GM19455 (cell line): ENCODE results near the gene ZC3H12C.

Source experiments
- ATAC-seq: cut with Tn5 transposase; IDR thresholded peaks from one replicate; pipeline ENCODE4 v1.9.1; 2021; ENCODE audit not compliant: unreplicated experiment

ZC3H12C gene

GRCh38 chr11:110096496-110096895 is 3.3 kb downstream of the ZC3H12C start:
- no peak for ATAC-seq

GRCh38 chr11:110097459-110098012 is 4.3 kb downstream of the ZC3H12C start:
- no peak for ATAC-seq

DNA sequence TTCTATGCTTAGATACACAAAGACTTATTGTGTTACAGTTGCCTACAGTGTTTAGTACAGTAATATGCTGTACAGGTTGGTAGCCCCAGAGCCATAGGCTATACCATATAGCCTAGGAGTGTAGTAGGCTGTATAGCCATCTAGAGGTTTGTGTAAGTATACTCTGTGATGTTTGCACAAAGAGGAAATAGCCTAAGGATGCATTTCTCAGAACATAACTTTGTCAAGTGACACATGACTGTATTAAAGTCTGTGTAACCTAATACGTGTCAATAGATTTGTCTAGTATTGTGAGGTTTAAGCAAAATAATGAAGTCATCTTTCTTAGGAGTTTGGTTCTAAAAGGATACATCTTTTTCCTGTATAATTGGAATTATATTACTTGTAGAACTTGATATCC is 5.5 kb downstream of the ZC3H12C start:
- ATAC-seq, result peak; percentile 56

DNA sequence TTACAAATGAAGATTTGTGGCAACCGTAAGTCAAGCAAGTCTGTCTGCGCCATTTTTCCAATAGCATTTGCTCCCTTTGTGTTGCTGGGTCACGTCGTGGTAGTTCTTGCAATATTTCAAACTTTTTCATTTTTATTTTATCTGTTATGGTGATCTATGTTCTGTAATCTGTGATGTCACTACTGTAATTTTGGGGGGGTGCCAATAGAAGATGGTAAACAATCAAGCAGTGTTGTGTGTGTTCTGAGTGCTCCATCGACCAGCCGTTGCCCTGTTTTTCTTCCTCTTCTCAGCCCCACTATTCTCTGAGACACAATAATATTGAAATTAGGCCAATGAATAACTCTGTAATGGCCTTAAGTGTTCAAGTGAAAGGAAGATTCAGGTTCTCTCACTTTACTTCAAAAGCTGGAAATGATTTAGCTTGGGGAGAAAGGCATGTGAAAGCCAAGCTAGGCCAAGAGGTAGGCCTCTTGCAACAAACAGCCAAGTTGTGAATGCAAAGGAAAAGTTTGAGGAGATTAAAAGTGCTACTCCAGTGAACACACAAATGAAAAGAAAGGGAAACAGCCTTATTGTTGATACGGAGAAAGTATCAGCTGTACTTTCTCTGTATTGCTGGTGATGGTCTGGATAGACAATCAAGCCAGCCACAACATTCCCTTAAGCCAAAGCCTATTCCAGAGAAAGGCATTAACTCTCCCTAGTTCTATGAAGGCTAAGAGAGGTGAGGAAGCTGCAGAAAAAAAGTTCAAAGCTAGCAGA is 7.5 kb downstream of the ZC3H12C start:
- ATAC-seq, result no peak

- no peak for ATAC-seq
Observed at GRCh38 chr11:110106713-110107274, 13.6 kb downstream of the ZC3H12C start.

- no peak for ATAC-seq
Observed at GRCh38 chr11:110110854-110111253, 17.7 kb downstream of the ZC3H12C start.

DNA sequence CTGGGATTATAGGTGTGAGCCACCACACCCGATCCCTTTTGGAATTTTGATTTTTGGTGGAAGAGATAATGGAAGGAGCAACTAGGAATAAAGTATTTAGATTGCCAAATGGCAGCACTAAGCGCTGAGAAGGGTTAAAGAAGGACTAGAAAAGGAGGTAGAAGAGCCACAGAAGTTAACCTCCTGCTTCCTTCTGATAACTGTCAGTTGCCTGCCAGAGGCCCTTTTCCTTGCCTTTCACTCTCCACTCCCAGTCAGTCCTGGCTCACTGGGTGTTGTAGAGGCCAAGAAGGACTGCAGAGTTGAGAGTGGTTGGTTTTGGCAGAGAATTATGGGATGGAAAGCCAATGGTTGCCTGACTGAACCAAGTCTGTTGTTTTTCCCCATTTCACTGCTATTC is 19.3 kb downstream of the ZC3H12C start:
- no peak for ATAC-seq

GRCh38 chr11:110113505-110113904 is 20.3 kb downstream of the ZC3H12C start:
- no peak for ATAC-seq

GRCh38 chr11:110113973-110114372 is 20.8 kb downstream of the ZC3H12C start:
- no peak for ATAC-seq

DNA sequence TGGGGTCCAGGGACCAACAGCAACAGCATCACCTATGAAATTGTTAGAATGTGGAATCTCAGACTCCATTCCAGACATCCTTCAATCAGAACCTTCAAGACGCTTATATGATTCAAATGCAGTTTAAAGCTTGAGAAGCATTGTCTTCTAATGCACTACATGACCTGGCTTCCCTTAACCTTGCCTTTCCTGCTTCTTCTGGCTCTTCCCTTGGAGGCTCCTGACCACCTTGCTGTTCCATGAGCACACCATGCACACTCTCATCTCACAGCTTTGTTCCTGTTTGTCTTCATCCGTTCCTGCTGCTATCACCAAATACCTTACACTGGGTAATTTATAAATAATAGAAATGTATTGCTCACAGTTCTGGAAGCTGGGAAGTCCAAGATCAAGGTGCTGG is 26.1 kb downstream of the ZC3H12C start:
- no peak for ATAC-seq

GRCh38 chr11:110121204-110121603 is 28.0 kb downstream of the ZC3H12C start:
- ATAC-seq, result no peak

DNA sequence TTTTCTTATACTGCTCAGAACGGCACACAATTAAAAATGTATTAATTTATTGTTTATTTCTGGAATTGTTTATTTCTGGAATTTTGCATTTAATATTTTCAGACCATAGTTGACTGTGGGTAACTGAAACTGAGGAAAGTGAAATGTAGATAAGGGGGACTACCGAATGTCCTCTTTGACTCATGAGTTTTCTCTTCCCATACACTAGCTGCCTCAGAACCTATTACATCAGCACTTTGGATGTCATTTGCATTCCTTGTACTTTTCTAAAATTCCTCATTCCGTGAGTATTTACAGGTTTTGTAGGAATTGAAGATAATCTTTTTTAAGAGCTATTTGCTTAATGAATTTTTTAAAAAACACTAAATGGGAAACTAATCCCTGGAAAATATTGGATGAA is 29.8 kb downstream of the ZC3H12C start:
- no peak for ATAC-seq

DNA sequence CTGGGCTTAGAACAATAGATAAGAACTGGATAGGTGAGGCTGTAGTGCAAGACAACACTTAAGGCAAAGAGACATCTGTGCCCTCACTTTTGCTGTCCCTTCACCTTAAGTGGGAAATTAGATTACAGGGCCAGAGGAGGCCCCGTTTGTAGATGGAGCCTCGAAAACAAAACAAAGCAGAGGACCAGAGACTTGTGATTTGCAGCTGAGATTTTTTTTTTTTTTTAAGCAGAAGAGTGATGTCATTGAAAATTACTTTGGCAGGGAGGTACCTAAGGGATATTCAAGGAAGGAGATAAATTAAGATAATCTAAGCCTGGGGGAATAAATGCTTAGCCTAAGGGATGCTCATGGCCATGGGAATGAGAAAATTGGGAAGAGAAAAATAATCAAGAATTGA is 31.4 kb downstream of the ZC3H12C start:
- ATAC-seq, result no peak

GRCh38 chr11:110125632-110126031 is 32.4 kb downstream of the ZC3H12C start:
- ATAC-seq, result no peak

- no peak for ATAC-seq
Observed at GRCh38 chr11:110126936-110127335, 33.7 kb downstream of the ZC3H12C start.

DNA sequence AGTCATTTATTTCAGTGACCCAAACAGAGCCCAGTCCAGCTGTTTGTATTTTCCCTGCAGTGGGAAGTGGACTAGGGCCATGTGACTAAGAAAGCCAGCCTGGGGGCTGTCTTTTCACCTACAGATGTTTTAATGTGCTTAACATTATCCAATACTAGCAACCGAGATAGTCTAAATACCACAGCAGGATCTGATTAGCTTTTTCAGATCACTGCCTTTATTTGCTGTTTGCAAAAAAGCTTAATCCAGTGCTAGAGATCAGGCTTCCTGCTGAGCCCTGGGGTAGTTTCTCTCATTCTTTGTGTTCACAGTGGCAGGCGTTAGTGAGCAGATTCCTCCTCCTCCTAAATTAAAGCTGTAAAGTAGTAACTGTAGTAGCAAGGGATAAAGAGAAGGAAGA is 35.0 kb downstream of the ZC3H12C start:
- ATAC-seq, result no peak

GRCh38 chr11:110130642-110131238 is 37.5 kb downstream of the ZC3H12C start:
- no peak for ATAC-seq

DNA sequence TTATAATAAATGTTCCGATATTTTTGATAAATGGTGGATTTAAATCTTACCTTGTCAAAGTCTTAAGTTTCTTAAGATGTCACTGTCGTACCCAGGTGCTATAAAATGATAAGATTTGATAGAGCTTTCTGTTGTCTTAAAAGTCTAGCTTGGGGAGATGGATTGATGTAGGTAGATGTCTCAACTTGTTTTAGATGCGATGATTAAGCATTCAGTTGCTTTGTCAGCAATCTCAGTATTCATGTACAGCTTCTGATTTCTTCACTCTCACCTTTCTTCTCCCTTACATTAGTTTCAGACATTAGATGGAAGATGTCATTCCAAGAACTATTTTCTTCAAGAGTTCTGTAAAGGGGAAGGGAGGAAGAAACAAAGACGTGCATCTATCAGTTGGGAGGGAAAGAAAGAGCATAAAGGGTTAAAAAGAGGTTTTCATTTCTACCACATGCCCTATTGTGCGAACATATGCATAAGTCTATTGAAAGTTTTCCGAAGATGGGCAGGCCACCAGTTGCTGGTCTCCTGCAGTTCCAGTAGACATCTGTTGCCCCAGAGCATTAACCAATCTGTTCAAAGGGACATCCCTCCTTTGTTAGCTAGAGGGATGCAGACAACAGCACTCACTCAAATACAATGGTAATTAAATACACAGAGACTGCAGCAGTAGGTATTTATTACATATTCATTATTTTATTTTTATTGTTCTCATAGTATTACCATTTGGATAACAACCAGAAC is 38.4 kb downstream of the ZC3H12C start:
- no peak for ATAC-seq

- ATAC-seq, result no peak
Observed at GRCh38 chr11:110133160-110133559, 40.0 kb downstream of the ZC3H12C start.

- no peak for ATAC-seq
Observed at GRCh38 chr11:110134110-110134509, 40.9 kb downstream of the ZC3H12C start.

GRCh38 chr11:110141812-110142211 is 48.6 kb downstream of the ZC3H12C start:
- ATAC-seq, result no peak
